HG02571 (cell line): ENCODE results near the gene VTI1A.

Source experiments
- ATAC-seq: cut with Tn5 transposase; IDR thresholded peaks from one replicate; pipeline ENCODE4 v1.9.1; 2021; ENCODE audit warnings: mild to moderate bottlenecking, moderate library complexity; ENCODE audit not compliant: unreplicated experiment

VTI1A gene

DNA sequence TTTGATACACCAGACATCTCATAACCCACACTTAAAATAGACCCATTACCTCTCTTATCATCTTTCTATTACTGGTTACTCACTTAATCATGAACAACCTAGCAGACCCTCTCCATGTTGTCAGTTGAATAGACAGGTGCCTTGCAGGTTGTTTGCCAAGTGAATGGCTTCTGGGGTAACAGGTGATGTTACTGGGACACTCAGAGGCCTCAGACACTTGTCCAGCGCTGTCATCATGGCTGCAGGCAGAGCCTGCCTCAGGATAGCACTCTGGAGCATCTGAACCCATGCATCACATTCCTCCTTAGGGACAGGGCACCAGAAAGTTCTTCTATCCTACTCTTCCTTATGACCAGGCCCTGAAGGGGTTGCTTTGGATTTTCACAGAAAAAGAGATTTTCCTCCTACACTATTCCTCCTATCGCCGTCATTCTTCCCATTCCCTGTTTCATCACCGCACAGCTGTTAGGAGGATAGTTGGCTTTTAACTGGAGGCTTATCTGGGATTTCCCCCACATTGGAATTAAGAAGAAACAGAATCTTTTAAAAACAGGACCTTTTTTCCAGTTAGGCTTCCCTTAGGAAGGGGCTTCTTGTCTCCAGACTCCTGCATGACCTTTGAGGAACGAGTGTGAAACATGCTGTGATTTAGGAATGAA, 182.1 kb downstream of the VTI1A start:
- ATAC-seq = no peak

DNA sequence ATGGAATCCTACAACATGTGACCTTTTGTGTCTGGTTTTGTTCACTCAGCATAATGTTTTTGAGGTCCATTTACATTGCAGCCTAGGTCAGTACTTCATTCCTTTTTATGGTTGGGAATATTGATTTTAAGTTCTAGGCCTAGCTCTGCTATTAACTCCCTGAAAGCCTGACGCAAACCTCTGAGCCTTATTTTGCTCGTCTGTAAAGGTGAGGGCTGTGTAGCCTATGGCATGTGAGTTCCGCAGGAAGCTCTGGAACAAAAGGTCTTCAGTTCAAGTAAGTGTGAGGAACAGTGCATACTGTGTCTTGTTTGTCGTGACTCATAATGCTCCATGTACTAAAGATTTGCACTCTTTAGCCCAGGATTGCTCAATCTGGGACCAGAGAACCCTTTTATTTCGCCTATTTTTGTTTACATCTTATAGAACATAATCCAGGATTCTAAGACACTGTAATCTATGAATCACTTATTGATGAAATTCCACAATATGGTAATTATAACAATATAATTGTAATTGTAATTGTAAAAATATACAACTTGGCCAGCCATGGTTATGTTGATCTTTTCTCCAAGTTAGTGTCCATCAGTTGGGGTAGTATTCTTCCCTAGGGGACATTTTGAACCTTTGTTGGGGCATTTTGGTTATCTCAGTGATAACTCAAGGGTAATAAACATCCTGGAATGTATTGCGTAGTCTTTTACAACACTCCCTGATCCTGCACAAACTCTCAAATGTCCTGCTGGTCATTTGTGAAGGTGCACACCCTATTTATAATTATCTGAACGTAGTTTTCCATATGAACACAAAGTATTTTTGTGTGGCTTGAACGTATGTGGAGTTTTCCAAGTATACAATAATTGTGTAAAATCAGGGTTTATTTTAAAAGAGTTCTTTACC, 184.7 kb downstream of the VTI1A start:
- ATAC-seq = no peak

DNA sequence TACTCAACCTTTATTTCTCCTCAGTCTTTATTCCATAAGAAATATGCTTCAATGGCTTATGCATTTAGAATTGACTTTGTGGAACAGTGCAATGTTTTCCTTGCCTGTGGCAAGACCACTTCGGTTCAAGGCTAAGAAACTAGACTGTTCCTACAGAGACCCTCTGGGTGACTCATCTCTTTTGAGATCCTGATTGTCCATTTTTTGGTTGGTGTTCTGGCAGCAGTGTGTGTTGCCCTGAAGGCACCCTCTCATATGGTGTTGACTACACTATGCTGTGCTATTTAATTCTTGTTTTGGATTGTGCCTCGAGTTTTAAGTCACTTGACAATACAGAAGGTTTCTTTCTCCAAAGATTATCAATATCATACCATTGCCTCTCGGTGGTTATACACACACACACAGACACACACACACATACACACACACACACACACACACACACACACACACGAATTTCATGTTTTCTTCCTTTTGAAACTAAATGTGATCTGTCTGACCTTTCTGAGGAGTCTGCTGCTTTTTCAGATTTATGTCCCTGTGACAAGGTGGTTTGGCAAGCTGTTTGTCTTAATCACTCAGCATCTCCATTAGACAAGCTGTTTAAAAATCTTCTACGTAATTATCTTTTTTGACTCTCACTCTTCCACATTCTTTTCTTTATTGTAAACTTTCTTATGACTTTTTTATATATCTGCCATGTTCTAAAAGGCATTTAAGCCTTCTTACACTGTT, 187.2 kb downstream of the VTI1A start:
- ATAC-seq = no peak

DNA sequence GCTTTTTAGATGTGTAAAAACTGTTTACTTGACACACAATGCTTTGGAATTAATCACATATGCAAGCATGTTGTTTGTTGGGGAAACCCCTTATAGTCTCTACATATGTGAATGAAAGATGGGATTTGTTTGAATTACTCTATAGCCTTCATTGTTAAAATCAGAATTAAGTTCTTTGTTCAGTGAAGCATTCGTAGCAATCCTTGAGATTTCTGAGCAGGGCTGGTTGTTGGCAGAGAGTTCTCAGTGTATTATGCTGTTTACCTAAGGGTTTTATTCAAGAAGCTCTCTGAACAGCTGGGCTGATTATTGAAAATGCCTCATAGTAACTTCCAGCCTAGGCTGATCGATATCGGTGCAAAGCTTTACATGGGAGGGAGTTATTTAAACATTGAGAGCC, 190.9 kb downstream of the VTI1A start:
- ATAC-seq = no peak

DNA sequence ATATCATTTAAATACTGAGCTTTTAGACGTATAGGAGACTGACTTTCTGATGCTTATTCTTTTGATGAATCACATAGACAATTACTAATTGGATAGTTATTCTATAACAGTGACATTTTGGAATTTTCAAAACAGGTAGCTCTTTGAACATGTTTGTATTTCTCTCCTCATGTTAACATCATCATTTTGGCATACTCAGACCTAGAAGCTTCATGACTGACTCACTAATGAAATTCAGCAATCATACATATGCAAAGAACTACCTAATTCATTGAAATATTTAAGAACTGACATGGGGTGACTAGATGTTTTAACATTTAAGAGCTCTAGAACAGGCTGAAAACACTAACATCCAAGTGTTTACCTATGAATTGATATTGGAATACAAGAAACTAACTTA, 192.3 kb downstream of the VTI1A start:
- ATAC-seq = no peak

DNA sequence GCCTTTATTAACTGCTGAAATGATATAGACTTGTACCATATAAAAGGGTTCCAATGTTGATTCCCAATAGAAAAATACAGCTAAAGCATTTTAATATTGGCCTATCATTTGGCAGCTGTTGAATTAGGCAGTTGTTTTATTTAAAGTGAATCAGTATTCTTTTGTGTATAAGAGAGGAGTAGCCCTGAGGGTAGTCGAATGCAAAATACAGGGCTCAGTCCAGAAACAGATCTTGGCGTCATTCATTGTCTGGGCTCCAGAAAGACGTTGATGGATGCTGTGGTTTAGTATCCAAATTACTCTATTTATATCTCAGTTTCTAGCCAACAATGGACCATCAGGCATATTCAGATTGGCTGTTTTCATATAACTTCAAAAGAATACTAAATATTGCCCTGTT, 193.6 kb downstream of the VTI1A start:
- ATAC-seq = no peak

DNA sequence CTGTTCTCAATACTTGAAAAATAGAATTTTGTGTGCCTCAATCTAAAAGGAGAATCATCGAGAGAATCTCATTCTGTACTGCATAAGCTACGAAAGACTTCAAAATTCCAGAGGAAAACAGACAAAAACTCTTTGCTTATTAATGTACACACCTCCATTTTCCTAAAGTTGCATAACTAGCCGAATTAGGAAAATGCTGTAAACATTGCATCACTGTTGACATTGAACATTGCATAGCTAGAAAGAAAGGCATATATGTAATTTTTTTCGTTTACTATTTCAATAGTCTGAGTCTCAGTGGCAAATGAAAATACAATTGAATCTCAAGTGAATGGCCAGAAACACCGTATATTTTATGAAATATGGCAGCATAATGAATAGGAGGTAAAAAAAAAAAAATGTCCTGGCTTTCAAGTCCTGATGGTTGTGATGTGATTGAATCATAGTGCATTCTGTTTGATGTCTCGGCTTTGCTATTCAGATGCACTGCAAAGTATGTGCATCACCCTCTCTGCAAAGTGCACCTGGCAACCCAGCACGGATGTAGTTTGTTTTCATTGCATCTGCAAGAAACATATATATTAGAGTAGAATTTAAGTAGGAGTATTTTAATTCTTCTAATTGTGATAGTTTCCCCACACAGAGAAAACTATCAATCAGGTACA, 196.7 kb downstream of the VTI1A start:
- ATAC-seq = no peak

DNA sequence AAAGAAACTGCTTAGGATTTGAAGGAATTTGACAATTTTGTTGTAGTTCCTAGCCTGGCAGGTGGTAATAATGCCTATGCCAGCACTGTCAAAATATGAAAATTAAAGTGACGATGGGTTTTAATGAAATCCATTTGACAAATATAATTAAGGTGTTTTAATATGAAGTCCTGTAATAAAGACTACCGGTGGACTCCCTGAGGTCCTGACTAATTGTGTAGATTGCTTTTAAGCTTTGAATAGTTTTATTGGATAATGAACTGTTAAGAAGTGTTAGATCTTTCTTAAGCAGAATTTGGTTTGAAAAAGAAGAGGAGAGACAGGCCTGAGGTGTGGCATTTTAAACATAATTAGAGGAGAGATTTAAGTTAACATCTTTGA, 197.2 kb downstream of the VTI1A start:
- ATAC-seq = no peak

DNA sequence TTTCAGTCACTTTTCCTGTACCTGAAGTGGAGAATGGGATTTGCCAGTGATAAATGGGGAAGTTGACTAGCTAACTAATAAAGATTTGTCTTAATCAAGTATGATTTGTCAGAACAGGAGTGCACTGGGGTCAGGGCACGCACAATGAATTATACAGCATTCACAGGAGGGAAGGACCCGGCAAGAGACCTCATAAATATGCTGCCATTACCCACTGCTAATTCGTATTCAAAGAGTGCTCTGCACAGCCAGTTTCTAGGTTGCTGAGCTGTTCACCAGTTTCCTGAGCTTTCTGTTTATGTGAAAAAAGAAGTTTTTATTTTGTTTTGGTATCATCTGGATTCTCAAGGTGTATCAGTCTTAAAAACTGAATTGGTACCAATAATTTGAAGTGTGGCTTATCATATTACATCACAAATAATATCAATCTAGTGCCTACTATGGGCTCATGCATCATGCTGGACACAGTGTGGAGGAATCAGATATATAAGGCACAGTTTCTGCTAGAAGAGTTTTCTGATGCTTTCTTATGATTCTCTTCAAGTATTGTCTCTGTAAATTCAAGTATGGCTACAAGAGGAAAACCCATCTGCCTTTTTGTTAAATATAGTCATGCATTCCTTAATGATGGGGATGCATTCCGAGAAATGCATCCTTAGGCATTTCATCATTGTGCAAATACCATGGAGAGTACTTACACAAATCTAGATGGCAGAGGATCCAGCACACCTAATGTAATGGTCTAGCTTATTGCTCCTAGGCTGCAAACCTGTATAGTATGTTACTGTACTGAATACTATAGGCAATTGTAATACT, 202.2 kb downstream of the VTI1A start:
- no peak for ATAC-seq

DNA sequence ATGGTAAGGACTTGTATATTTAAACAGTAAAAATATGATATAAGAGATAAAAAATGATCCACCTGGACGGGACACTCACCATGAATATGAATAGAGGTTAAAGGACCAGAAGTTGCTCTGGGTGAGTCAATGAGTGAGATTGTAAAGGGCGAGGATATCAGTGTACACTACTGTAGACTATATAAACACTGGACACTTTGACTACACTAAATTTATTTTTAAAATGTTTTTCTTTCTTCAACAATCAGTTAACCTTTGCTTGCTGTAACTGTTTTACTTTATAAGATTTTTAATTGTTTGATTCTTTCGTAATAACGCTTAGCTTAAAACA, 202.8 kb downstream of the VTI1A start:
- no peak for ATAC-seq

DNA sequence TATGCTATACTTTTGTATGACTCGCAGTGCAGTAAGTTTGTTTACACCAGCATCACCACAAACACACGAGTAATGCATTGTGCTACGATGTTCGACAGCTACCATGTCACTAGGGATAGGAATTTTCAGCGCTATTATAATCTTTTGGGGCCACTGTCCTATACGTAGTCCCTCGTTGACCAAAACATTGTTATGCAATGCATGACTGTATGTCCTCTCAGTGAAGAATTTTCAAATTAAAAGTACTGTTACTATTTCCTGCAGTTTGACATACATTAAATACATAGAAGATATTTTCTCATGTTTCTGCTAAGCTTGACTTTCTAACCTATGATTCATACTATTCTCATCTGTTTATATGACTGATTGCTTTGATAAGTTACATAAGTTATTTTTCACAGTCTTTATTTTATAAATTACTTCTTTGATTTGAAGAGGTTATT, 203.6 kb downstream of the VTI1A start:
- no peak for ATAC-seq

DNA sequence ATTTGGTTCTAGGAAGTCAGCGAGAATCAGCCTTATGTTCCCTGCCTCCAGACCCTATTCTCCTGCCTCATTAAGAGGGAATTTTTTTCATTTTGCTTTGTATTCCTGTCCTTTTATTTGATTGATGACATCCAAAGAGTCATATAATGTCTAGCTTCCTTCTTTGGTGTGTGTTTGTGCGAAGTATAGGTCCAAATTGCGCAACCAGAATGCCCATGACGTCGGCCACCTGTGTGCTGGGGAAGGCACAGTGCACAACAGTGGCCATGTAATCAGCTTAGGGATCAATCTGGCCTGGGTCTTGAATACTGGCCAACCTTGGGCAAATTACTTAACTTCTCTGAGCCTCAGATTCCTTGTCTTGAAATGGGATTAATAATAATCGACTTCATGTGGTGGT, 206.2 kb downstream of the VTI1A start:
- no peak for ATAC-seq

DNA sequence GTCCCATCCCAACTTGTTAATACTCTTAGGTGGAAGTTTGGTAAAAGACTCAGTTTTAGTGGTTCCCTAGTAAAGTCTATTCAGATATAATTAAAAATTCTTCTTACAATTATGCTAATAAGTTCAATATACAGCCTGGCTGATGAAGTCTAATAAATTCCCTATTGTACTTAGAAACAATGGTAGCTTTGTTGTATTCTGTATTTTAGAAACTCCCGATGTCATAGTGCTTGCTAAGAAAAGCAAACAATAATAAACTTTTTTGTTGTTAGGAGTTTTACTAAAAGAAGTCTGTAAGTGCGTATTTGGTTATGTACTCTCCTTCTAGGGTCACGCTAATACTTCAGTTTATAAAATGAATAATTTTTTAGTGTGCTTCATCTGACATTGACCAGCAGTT, 206.8 kb downstream of the VTI1A start:
- no peak for ATAC-seq

DNA sequence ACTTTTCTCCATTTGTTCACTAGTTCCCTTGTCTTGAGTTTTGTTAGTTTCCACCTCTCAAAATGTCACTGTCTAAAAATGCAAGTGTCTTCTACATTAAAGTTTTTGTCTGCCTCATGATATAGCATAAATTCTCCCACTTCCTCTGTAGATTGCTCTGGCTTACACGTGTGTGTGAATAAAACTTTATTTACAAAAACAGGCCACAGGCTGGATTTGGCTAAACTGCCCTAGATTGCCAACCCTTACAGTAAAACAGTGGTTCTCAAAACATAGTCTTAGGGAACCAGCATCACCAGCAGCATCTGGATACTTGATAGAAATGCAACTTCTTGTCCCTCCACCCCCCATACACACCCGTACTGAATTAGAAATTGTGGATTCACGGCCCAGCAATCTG, 207.8 kb downstream of the VTI1A start:
- no peak for ATAC-seq

DNA sequence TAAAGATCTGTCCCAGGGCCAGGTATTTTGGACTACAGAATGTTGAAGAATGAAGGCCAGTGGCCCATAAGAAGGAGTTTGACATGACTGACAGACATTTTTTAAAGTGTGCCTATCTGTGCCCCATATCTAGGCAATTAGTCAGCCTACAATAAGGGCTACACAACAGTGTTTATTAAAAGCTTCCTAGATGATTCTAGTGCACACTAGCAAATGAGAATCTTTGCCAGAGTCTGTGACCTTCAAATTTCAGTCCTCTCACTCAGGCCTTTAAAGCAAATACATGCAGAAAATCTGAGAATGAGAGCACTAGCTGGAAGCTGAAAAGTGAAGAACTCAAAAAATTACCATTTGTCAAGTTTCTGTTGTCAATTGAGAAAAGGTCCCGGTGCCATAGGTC, 208.7 kb downstream of the VTI1A start:
- no peak for ATAC-seq

DNA sequence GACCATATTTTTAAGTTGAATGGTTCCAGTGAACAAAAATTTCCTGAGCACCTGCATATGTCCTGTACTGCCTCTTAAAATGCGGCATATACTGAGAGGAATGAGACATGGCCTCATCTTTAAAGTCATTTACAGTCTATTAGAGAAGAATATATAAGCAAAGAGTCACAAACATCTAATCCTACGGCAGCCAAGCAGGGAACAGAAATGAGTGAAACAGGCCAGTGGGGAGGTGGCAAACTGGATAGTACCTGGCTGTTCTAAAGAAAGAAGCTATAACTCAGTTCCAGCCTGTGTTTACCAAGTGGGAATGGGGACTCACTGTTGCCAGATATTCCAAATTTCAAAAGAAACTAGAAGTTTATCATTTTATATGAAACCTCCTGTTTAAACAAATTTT, 211.4 kb downstream of the VTI1A start:
- no peak for ATAC-seq

DNA sequence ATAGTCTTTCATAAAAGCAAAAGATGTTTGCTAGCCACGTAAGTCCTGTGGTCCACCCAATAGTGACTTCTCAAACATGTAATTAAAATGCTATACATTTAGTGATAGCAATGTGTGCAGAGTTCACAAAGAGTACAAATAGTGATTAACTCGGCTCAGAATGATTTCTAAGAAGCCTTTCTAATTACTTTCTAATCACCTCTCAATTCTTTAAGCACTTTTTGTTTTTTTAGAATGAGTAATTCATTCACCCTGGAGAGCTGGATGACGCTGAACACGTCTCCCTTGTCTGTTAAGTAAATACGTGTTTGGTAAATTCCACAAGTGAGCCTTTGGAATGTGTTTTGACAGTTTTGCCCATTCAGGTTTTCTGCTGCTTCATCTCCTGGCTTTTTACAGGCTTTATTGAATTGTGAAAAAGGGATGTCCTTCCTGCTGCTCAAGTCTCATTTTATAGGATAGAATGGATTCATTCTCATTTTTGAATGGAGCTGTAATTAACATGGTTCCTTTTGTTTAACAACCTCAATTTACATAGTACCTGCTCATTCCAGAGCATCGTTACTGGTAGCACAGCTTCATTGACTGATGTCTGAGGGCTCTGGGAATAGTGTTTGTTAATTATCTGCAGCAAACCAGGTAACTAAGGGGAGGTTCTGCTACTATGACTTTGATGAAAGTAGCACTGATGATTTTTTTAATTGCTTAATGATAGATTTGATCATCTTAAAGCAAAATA, 212.1 kb downstream of the VTI1A start:
- ATAC-seq = no peak

DNA sequence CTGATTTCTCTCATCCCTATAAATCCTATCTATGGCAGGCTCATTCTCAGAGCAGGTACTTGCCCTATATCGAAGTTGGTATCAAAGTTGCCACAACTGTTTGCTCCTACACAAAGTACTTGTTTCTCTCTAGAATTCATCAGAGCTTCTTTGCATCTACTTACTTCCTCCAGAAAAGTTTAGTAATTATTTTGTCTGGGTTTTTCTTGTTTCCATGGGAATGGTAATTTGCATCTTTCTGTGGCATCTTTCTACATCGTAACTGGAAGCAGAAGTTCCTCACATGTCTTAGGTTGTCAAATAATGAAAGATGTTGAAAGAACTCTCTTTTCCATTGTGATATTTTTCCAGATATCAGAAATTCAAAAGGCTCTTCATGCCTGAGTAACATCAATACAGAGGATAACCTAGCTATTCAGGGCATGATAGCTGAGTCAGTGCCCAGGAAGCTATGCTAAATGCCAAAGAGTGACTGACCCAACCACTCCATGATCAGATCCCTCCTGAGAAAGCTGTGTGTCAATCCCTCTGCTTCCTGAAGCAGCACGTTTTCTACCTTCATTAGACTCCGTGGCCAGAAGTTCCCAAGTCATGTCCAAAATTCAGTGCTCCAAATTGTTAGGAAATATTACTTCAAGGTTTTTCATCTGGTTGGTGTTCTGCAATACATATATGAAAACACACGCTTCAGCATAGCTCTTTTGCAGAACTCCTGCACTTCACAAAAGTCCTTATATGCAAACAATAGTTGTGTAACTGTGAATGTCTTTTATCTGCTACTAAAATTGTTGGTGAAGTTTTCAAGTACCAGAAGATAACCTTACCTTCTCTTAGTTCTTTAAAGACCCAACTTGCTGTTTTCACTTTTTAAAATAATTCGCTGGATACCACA, 216.5 kb downstream of the VTI1A start:
- no peak for ATAC-seq

DNA sequence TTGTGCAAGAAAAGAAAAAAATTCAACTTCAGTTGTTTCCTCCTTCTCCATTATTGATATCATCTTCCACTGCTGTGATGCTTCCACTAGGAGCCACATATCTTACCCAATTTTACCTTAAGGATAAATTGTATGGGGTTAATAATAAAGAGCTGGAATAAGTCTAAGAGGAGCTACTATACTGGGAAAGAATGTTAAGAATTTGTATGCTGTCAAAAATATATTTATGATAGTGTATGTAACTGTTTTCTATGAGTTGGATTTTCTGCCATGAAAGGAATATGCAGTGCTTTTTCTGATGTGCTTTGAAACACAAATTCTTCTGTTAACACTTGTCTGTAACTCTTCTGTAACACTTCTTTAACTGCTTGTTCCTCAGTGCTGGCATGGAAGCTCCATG, 219.1 kb downstream of the VTI1A start:
- no peak for ATAC-seq
